AG20443 (cell line): ENCODE data around the gene ZNF628.
A peak's percentile ranks its signal among the peaks of the same experiment; 100 is the strongest.

Source experiments
- DNase-seq: peaks from one replicate; pipeline ENCODE4 v3.0.0; 2012; ENCODE audit warnings: low spot score, mixed read lengths

Gene ZNF628

GRCh38 chr19:55451163-55451964 lies 25.1 kb upstream of the ZNF628 start:
- no peak for DNase-seq

GRCh38 chr19:55451965-55452748 lies 24.3 kb upstream of the ZNF628 start:
- DNase-seq, result no peak

- DNase-seq, result peak; percentile 86
Measured at GRCh38 chr19:55452749-55453346, 23.6 kb upstream of the ZNF628 start.

- DNase-seq, result no peak
Measured at GRCh38 chr19:55453511-55454260, 22.7 kb upstream of the ZNF628 start.

- DNase-seq, result peak; percentile 68
Measured at GRCh38 chr19:55454787-55455243, 21.6 kb upstream of the ZNF628 start.

- DNase-seq, result no peak
Measured at GRCh38 chr19:55455576-55456235, 20.7 kb upstream of the ZNF628 start.

- no peak for DNase-seq
Measured at GRCh38 chr19:55456347-55456746, 20.1 kb upstream of the ZNF628 start.

- no peak for DNase-seq
Measured at GRCh38 chr19:55457683-55458457, 18.5 kb upstream of the ZNF628 start.

- no peak for DNase-seq
Measured at GRCh38 chr19:55459551-55459949, 16.9 kb upstream of the ZNF628 start.

- DNase-seq, result no peak
Measured at GRCh38 chr19:55459950-55460657, 16.3 kb upstream of the ZNF628 start.

- peak; percentile 94 for DNase-seq
Measured at GRCh38 chr19:55460670-55461258, 15.7 kb upstream of the ZNF628 start.

GRCh38 chr19:55461259-55461973 lies 15.0 kb upstream of the ZNF628 start, which contains the start of gene ISOC2:
Gene ISOC2, minus strand, starts transcription at chr19:55461642. Its CDS starts 5,156 bp downstream, at chr19:55456486.
- peak; percentile 99 for DNase-seq

GRCh38 chr19:55461974-55462626 lies 14.3 kb upstream of the ZNF628 start:
- DNase-seq, result peak; percentile 50

GRCh38 chr19:55462722-55463121 lies 13.7 kb upstream of the ZNF628 start:
- no peak for DNase-seq

- no peak for DNase-seq
Measured at GRCh38 chr19:55463583-55464031, 12.8 kb upstream of the ZNF628 start.

GRCh38 chr19:55464039-55464661 lies 12.3 kb upstream of the ZNF628 start:
- DNase-seq, result no peak

- no peak for DNase-seq
Measured at GRCh38 chr19:55464662-55465054, 11.8 kb upstream of the ZNF628 start, which contains the start of gene C19orf85. Gene C19orf85, minus strand, starts transcription at chr19:55464751. Its CDS starts 197 bp downstream, at chr19:55464554.
